ENCODE measurements around the gene ZNF263.

Gene ZNF263

DNA sequence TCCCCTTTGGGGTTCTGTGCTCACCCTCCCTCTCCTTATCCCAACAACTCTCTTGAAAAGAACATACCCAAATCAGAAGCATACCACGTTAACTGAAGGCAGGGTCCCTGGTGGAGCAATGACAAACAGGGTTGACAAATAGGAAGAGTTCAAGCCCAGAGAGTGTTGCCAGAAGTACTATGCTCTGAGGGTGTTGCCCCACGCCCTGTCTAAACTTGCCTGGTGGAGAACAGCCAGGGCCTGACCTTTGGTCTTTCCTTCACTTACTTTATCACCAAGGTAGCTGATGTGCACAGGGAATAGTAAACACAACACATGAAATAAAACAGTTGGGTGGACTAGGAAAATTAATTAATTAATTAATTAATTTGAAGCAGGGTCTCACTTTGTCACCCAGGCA is 45.4 kb downstream of the ZNF263 start:
- no peak for DNase-seq
